SU-DHL-6 (cell line): Measurements from ENCODE around the gene TMEM52.

Source experiments
- EZH2phosphoT487 ChIP-seq: fragments of 200-600 bp; sonication (generic), shearing (Covaris generic); conservative IDR thresholded peaks from 2 replicates; pipeline ENCODE4 v1.6.1; 2018; ENCODE audit warnings: mild to moderate bottlenecking, antibody characterized with exemption, low read length, moderate library complexity, mixed read lengths
- TF ChIP-seq, protein P1 (sequence below): fragments of 200-600 bp; sonication (generic); IDR thresholded peaks from one replicate; pipeline ENCODE4 v1.5.1; 2017; ENCODE audit warnings: antibody characterized with exemption, mild to moderate bottlenecking, low read length, moderate library complexity; ENCODE audit not compliant: insufficient read depth, poor library complexity, severe bottlenecking

DNA sequence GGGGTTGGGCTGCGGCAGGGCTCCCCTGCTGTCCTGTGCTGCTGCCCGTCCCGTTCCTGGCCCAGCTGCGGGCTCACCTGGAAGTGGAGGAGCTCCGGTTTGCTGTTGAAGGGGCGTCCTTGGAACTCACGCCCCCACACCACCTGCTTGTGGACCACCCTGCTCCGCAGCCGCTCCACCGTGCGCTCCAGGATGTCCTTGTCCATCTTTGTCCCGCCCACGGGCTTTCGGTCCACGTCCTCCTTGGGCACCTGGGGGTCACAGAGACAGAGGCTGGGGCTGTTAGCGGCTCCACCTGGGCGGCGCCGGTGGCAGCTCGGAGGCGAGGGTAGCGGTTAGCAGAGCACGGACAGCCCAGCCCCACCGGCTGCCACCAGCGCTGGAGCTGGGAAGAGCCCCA is 45.7 kb upstream of the TMEM52 start:
- TF ChIP-seq, protein P1, sequence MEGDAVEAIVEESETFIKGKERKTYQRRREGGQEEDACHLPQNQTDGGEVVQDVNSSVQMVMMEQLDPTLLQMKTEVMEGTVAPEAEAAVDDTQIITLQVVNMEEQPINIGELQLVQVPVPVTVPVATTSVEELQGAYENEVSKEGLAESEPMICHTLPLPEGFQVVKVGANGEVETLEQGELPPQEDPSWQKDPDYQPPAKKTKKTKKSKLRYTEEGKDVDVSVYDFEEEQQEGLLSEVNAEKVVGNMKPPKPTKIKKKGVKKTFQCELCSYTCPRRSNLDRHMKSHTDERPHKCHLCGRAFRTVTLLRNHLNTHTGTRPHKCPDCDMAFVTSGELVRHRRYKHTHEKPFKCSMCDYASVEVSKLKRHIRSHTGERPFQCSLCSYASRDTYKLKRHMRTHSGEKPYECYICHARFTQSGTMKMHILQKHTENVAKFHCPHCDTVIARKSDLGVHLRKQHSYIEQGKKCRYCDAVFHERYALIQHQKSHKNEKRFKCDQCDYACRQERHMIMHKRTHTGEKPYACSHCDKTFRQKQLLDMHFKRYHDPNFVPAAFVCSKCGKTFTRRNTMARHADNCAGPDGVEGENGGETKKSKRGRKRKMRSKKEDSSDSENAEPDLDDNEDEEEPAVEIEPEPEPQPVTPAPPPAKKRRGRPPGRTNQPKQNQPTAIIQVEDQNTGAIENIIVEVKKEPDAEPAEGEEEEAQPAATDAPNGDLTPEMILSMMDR: no peak
- no peak for TF ChIP-seq EZH2phosphoT487
